Right renal pelvis (tissue), 4 donors: Measurements from ENCODE around the gene DMRTC2. TPM values are rescaled to one million over a fixed set of nuclear protein-coding genes. Genes with fewer than 3 reads are reported as not detected.

Experiments used
- DNase-seq, 4 donors: peaks; one replicate each; pipeline ENCODE4 v3.0.0-alpha.2; 2013; ENCODE audit warnings: low read depth in 4 of 4, low spot score in 3 of 4, missing footprints in 1 of 4
- polyA plus RNA-seq, 4 donors: library from polyadenylated mRNA; unstranded; fragments of 120-200 nt; gene quantifications; one replicate each; pipeline ENCODE4 v1.2.1, GENCODE V29; 2013; ENCODE audit not compliant: insufficient read length in 4 of 4

DMRTC2 gene
- polyA plus RNA-seq, 4 donors, result 0.19 TPM; not detected in 3

- no peak for DNase-seq
These were observed 279 bp downstream of the DMRTC2 start for GRCh38 chr19:41845051-41845590.

DNA sequence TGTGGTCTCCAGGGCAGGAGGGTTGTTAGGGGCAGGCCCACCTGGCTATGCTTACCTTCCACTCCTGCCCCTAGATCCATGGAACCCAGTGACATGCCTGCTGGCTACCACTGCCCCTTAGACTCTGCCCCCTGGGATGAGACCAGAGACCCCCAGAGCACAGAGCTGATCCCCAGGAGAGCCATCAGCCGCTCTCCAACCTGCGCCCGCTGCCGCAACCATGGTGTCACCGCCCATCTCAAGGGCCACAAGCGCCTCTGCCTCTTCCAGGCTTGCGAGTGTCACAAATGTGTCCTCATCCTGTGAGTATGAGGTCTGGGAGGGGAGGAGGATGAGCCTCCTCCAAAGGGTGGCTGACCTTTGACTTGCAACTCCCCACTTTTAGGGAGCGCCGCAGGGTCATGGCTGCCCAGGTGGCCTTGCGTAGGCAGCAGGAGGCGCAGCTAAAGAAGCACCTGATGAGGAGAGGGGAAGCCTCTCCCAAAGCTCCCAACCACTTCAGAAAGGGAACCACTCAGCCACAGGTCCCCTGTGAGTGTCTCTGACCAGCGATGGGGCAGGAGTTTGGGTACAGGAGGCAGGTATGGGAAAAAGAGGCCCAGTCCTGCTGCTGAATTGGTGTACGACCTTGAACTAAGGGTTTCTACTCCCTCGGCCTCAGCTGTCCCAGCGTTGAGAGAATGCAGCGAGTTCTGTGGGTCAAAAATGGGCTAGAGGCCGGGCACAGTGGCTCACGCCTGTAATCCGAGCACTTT is 2.7 kb downstream of the DMRTC2 start:
- no peak for DNase-seq

DNA sequence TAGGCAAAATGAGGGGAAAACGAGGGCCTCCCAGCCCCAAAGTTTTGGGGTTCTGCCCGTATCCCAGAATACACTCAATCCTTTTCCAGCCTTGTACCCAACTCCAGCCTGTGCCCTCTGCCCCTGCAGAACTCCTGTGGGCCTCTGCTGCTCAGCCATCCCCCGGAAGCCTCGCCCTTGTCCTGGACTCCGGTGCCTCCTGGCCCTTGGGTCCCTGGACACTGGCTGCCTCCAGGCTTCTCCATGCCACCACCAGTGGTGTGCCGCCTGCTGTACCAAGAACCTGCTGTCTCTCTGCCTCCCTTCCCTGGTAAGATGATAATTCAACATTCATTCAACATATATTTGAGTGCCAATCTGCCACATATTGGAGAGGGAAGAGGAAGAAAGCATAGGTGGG is 3.8 kb downstream of the DMRTC2 start:
- no peak for DNase-seq

DNA sequence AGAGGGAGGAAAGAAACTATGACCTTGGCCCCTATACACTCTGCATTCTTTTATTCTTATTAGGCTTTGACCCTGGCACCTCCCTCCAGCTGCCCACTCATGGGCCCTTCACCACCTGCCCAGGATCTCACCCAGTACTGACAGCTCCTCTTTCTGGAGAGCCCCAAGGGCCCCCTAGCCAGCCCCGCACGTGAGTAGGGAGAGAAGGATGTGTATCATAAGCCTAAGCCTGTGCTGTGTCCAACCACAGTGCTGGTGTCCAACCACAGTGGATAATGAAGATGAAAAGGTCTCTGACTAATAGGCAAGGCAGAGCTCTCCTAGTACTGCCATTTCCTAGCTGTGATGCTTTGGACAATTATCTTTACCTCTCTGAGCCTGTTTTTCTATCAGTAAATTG is 4.2 kb downstream of the DMRTC2 start:
- DNase-seq, result no peak

GRCh38 chr19:41850381-41850780 is 5.5 kb downstream of the DMRTC2 start:
- DNase-seq, result no peak

DNA sequence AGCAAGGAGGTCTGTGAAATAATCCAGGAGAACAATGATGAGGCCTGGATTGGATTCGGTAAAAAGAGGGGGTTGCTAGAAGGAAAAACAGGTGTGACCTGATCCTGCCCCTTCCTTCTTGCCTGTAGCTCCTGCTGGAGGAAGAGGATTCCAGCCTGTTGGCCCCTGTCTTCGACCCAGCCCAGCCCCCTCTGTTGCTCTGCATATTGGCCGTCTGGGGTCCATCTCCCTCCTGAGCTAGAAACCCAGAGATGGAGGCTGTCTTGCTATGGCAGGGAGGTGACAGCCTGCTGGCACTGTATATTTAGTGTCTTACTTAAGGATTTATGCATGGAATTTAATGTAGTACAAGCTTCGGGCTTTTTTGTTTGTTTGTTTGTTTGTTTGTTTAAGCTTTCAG is 6.6 kb downstream of the DMRTC2 start:
- DNase-seq, result no peak

- no peak for DNase-seq
These were observed 8.5 kb downstream of the DMRTC2 start for GRCh38 chr19:41853344-41853743.

GRCh38 chr19:41853768-41854167 is 8.9 kb downstream of the DMRTC2 start:
- DNase-seq, result no peak

GRCh38 chr19:41859213-41859617 is 14.4 kb downstream of the DMRTC2 start:
- DNase-seq, result no peak

DNA sequence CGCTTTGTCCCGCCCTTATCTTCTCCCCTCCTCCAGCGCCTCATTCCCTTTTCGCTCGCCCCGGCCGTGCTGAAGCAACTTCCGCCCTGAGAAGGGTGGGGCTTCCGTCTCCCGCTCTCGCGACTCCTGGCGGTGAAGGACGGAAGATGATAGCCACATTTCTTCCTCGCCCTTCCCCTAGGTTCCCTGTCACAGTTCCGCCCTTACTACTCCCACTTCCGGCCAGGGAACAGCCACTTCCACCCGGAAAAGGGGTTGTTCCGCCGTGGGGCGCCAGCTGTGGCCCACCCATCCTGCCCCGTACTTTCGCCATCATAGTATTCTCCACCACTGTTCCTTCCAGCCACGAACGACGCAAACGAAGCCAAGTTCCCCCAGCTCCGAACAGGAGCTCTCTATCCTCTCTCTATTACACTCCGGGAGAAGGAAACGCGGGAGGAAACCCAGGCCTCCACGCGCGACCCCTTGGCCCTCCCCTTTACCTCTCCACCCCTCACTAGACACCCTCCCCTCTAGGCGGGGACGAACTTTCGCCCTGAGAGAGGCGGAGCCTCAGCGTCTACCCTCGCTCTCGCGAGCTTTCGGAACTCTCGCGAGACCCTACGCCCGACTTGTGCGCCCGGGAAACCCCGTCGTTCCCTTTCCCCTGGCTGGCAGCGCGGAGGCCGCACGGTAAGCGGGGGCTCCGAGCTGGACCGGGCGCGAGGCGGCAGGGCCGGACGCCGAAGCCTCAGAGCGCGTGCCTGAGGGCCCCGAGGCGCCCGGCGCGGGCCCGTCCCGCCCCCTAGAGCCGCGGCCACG is 15.0 kb downstream of the DMRTC2 start, which contains the start of gene RPS19:
TSS of gene RPS19 (plus strand) at position 638 of the 801 bp plus-strand sequence. CDS start 520 bp downstream, outside the sequence.
- peak; percentile 99 to 100 (median 99) for DNase-seq

DNA sequence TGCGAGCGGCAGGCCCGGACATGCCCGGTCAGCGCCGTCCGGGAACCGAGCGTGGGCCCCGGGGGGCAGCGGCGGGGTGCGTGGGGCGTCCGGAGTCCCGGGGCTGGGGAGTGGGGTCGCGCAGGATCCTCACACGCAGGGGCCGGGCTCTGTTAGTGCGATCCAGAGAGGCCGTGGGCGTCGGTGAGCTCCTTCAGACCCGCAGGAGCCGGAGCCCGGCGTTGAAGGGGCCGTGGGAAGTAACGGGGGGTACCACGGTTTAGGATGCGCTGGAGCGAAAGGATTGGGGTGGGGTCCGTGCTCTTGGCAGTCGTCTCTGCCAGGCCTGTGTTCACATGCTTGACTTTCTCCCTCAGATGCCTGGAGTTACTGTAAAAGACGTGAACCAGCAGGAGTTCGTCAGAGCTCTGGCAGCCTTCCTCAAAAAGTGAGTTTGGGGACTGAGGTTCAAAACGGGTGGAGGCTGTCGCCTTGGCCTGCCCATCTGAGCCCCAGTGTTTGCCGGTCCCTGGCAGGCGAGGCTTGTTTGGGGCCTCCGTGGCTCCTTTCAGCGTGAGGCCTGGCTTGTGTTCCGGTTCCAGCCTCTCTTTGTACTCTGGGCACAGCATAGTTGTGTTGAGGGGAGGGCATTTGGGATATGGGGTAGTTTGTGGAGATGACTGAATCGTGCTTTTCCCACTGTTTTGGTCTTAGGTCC is 15.7 kb downstream of the DMRTC2 start:
- DNase-seq, result no peak

GRCh38 chr19:41861116-41861768 is 16.4 kb downstream of the DMRTC2 start:
- DNase-seq, result no peak

GRCh38 chr19:41861846-41862245 is 17.0 kb downstream of the DMRTC2 start:
- no peak for DNase-seq

DNA sequence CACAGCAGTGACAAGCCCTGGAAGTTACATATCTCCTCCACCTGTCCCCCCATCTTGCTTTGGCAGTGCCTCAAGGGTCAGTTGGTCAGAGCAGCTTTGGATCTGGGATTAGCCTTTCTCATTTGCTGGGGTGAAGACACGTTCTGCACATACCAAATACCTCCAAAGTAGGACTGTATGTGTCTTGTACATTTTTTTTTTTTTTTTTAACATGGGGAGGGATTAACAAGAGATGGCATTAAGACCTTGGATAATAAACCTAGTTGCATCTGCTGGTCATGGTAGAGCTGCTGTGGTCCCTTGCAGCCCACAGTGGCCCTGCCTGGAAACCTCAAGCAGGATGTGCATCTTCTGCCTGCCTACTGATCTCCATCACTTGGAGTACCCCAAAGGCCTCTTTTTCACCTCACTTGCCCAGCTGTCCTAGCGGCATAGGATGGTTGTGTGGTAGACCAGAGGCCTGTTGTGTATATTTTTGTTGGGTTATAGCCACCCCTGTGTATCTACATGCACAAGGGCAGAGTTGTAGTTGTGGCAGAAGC is 17.7 kb downstream of the DMRTC2 start:
- no peak for DNase-seq

DNA sequence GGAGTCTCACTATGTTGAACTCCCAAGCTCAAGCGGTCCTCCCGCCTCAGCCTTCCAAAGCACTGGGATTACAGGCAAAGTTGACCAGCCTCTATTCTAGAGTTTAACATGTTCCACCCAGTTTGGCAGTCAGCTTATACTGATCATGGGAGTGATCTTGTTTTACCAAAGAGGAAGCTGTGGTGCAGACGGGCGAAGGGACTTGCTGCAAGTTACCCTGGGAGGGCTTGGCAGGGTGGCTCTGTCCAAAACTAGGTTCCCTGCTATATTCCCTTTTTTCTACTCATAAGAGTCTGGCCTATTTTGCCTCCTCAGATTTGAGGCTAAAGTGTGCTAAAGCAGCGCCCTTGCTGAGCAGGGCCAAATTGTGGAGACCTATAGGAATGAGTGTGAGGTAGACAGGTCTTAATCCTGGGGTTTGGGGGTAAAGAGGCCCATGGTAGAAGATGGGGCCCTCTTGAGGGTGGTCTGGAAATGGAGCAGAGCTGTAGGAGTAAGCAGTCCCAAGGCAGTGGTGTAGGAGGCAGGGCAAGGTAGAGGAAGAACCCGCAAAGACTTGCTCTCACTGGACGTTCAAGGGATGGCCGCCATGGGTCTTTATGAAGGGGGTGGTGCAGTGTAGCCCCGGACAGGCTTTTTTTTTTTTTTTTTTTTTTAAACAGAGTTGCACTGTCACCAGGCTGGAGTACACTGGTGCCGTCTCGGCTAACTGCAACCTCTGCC is 18.5 kb downstream of the DMRTC2 start:
- DNase-seq, result no peak

- no peak for DNase-seq
These were observed 19.5 kb downstream of the DMRTC2 start for GRCh38 chr19:41864374-41864773.

- no peak for DNase-seq
These were observed 21.4 kb downstream of the DMRTC2 start for GRCh38 chr19:41866284-41866683.

GRCh38 chr19:41868120-41868988 is 23.5 kb downstream of the DMRTC2 start:
- DNase-seq, result no peak

GRCh38 chr19:41868989-41869300 is 24.1 kb downstream of the DMRTC2 start:
- no peak for DNase-seq
